ENCODE data around the gene GAD1.

Gene GAD1

DNA sequence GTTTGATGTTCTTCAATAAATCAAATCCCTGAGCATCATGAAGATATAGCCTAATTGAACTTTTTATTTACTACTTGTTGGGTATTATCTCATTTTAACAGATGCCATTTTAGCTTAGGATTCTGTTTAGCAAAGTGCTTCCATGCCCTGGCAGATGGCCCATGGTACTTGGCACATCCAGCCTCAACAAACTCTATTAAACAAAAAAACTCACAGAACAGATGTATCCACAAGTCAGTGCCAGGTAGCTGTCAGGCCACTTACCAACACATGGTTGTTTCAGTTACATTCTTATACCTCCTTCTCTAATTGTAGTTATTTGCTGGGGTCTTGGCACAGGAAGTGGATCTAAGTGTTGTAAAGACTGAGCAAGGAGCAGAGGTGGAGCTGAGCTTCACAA, 29.6 kb downstream of the GAD1 start:
- no peak for DNase-seq

GRCh38 chr2:170847716-170848115, 31.0 kb downstream of the GAD1 start:
- no peak for DNase-seq

- DNase-seq = no peak
Observed at GRCh38 chr2:170848587-170848986, 31.9 kb downstream of the GAD1 start.

DNA sequence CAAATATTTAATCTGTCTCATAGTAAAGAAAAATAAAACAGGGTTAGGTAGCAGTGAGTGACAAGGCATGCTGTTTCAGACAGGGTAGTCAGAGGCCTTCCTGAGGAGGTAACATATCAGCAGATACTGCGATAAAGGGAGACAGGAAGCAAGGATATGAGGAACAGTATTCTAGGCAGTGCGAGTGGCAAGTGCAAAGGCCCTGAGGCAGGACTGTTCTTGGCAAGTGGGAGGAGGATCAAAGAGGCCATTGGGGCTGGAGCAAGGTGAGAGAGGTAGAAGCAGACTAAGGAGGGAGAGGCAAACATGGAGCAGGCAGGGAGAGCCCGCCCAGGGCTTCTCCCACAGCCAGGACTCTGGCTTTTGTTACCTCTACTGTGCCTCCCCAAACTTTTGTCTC, 33.6 kb downstream of the GAD1 start:
- no peak for DNase-seq

GRCh38 chr2:170851635-170852034, 34.9 kb downstream of the GAD1 start:
- DNase-seq = no peak

DNA sequence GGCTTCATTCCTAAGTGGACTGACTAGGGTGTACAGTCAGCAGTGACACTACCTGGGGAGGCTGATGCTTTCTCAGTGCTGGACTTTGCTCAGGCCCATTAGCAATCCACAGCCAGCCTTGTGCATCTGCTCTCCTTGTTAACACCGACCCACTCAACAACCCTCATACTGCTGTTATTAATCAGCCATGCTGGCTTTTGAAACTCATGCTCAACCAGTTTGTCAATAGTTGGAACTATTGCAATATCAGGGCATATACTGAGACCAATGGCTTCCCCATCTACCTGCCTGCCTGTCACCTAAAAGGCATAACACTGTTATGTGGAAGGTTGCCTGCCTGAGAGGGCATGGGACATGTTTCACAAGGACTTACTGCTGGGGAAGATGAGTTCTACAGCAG, 39.4 kb downstream of the GAD1 start:
- no peak for DNase-seq

GRCh38 chr2:170862286-170862902, 45.7 kb downstream of the GAD1 start:
- DNase-seq = no peak

DNA sequence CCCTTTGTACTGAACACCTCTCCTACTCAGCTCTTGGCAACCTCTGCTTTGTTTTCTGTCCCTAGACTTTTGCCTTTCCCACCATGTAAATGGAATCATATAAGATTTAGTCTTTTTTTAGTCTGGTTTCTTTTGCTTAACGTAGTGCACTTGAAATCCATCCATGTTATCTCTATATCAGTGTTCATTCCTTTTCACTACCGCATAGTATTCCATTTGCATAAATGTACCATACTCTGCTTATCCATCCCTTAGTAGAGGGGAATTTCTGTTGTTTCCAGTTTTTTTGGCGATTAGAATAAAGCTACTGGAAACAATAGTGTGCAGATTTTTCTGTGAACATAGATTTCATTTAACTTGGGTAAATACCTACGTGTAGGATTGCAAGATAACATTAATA, 46.4 kb downstream of the GAD1 start:
- no peak for DNase-seq

DNA sequence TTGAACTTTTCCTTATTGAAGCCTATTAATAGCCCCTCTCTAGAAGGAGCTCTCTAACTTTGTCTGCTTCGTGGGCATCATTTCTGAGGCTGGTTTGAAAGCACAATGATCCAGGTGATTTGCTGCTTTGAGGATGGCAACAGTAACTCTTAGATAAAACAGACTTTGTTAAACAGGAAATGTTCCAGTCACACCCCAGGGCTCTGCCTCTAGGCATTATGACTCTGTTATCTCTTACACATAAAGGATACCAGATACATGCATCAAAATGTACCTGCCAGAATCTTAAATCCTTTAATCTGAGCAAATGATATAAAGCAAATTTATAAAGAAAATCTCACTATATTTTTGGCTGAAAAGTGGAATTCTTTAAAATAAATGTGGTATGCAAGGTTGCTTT, 52.3 kb downstream of the GAD1 start:
- no peak for DNase-seq

DNA sequence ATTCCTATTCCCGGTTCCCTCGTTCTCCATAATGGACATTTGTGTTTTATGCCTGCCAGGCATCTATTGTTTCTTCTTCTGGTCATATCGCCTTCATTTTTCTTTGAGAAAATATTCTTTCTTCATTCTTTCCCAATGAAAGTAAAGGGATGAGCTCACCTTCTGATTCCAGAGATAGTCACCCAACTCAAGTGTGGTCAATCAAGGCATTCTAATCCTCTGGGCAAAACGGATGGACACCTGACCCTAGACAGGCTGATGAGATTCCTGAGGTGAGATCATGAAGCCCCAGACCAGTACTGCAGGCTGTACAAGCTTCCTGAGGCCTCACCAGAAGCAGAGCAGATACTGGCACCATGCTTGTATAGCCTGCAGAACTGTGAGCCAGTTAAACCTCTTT, 52.8 kb downstream of the GAD1 start:
- no peak for DNase-seq

GRCh38 chr2:170873035-170873692, 56.5 kb downstream of the GAD1 start:
- DNase-seq = peak; percentile 76

DNA sequence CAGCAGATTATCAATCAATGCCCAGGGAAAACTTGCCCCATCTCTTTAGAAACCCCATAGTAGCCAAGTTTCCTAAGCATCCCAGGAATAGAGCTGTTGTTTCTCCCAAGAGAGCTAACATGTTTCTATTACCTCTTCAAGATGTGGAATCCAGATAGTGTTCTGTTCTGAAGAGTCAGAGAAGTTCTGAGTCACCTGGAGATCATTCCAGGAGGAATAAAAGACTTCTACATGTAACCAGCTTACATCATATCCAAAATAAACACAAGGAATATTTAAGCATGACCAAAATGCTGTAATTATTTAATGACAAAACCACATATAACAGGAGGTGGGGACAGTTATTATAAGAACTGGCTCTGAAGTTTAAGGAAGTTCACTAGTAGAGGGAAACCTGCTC, 61.4 kb downstream of the GAD1 start:
- DNase-seq = no peak

GRCh38 chr2:170878505-170878904, 61.8 kb downstream of the GAD1 start:
- DNase-seq = peak; percentile 19

DNA sequence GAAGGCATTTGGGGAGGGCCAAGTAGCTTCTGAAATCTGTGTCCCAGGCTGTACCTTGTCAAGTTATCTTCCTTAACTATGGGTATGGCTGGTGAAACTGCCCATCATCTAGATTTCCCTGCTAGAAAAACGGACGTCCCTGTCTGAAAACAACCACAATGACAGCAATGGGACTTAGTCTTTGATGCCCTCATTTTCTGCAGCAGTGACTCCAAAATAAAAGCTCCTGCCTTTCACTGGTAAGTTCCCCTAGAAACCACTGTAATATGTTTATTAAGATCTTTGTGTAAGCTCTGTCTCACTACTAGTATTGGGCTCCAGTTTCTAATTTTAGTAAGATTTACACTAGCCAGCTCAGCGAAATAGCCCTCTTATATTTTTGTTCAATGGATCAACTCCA, 65.2 kb downstream of the GAD1 start:
- DNase-seq = no peak

- no peak for DNase-seq
Observed at GRCh38 chr2:170882758-170883157, 66.1 kb downstream of the GAD1 start.

GRCh38 chr2:170883683-170884082, 67.0 kb downstream of the GAD1 start:
- no peak for DNase-seq

GRCh38 chr2:170885130-170885791, 68.6 kb downstream of the GAD1 start:
- DNase-seq = no peak

DNA sequence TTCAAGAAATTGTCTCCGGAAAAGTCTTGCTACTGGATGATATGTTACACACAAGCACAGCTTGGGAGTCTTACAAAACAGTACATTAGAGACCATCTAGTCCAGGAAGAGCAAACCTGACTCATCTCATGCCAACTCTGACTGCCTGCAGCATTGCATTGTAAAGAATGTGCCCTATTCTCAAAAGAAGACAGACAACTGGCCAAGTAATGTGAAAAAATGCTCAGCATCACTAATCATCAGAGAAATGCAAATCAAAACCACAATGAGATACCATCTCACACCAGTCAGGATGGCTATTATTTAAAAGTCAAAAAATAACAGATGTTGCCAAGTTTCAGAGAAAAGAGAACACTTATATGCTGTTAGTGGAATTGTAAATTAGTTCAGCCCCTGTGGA, 69.7 kb downstream of the GAD1 start:
- no peak for DNase-seq

GRCh38 chr2:170887496-170887895, 70.8 kb downstream of the GAD1 start:
- no peak for DNase-seq

GRCh38 chr2:170887896-170888295, 71.2 kb downstream of the GAD1 start:
- no peak for DNase-seq

GRCh38 chr2:170891893-170892292, 75.2 kb downstream of the GAD1 start:
- DNase-seq = no peak

GRCh38 chr2:170892391-170892951, 75.8 kb downstream of the GAD1 start:
- no peak for DNase-seq

GRCh38 chr2:170895023-170895757, 78.5 kb downstream of the GAD1 start:
- DNase-seq = no peak

DNA sequence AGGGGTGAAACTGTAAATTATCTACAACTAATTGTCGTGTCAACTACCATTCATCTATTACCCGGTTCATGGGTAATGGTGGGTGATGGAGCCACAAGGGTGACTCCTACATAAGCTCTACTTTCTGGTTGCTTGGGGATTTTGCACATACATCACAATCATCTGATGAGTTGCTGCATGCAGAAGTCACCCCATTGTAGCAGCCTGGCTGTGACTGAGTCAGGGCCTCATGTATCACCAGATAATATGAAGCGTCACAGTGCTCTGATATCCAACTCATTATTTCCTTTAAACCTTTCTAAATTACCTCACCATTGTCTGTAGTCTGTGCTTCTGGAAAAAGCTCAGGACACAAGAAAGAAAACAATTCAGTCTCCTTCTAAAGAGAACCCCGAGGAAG, 79.9 kb downstream of the GAD1 start:
- DNase-seq = peak; percentile 8
